SK-N-SH treated with all-trans-retinoic acid at 6 μM for 48 hours (cell line): ENCODE measurements around the gene PPP3CA.

Experiments
- ATAC-seq: fragments of 200-7000 bp; cut with Tn5 transposase; 3 replicates; pipeline ENCODE4 v1.9.1; 2020; ENCODE audit warnings: mild to moderate bottlenecking, moderate library complexity
- BACH2 ChIP-seq: fragments of 250-450 bp; sonication (Bioruptor Pico); IDR thresholded peaks from 2 replicates; pipeline ENCODE4 v1.9.0; 2021; ENCODE audit warnings: mild to moderate bottlenecking, borderline replicate concordance
- CREB5 ChIP-seq: fragments of 250-450 bp; sonication (Bioruptor Pico); IDR thresholded peaks from 2 replicates; pipeline ENCODE4 v1.5.1; 2020; ENCODE audit warnings: low read depth, mild to moderate bottlenecking, moderate library complexity
- CSDC2 ChIP-seq: fragments of 250-450 bp; sonication (Bioruptor Pico); IDR thresholded peaks from 2 replicates; pipeline ENCODE4 v1.5.0; 2020; ENCODE audit warnings: mild to moderate bottlenecking, moderate library complexity
- CSRNP3 ChIP-seq: fragments of 250-450 bp; sonication (Bioruptor Pico); IDR thresholded peaks from 2 replicates; pipeline ENCODE4 v1.5.1; 2021; ENCODE audit warnings: mild to moderate bottlenecking, moderate library complexity
- ESRRG ChIP-seq: fragments of 250-450 bp; sonication (Bioruptor Pico); IDR thresholded peaks from 2 replicates; pipeline ENCODE4 v1.6.1; 2021; ENCODE audit warnings: mild to moderate bottlenecking
- GLIS3 ChIP-seq: fragments of 250-450 bp; sonication (Bioruptor Pico); IDR thresholded peaks from 2 replicates; pipeline ENCODE4 v1.5.0; 2020; ENCODE audit warnings: mild to moderate bottlenecking, moderate library complexity
- ISL1 ChIP-seq: fragments of 250-450 bp; sonication (Bioruptor Pico); IDR thresholded peaks from 2 replicates; pipeline ENCODE4 v2.1.2; 2022; ENCODE audit warnings: mild to moderate bottlenecking, moderate library complexity
- OSR1 ChIP-seq: fragments of 250-450 bp; sonication (Bioruptor Pico); IDR thresholded peaks from 2 replicates; pipeline ENCODE4 v1.8.0; 2022; ENCODE audit warnings: moderate library complexity, mild to moderate bottlenecking, inconsistent platforms
- PATZ1 ChIP-seq: fragments of 250-450 bp; sonication (Bioruptor Pico); IDR thresholded peaks from 2 replicates; pipeline ENCODE4 v1.8.0; 2020; ENCODE audit warnings: mild to moderate bottlenecking, moderate library complexity, borderline replicate concordance
- POU6F1 ChIP-seq: fragments of 250-450 bp; sonication (Bioruptor Pico); IDR thresholded peaks from 2 replicates; pipeline ENCODE4 v1.8.0; 2021; ENCODE audit warnings: low read depth, mild to moderate bottlenecking, moderate library complexity, borderline replicate concordance
- SNAI2 ChIP-seq: fragments of 250-450 bp; sonication (Bioruptor Pico); IDR thresholded peaks from 2 replicates; pipeline ENCODE4 v1.5.0; 2020; ENCODE audit warnings: mild to moderate bottlenecking, moderate library complexity
- TCF4 ChIP-seq: fragments of 250-450 bp; sonication (Bioruptor Pico); IDR thresholded peaks from 2 replicates; pipeline ENCODE4 v1.8.0; 2021; ENCODE audit warnings: mild to moderate bottlenecking, moderate library complexity, borderline replicate concordance
- TOX ChIP-seq: fragments of 250-450 bp; sonication (Bioruptor Pico); IDR thresholded peaks from 2 replicates; pipeline ENCODE4 v1.8.0; 2021; ENCODE audit warnings: mild to moderate bottlenecking, moderate library complexity, borderline replicate concordance
- ZC3H10 ChIP-seq: fragments of 250-450 bp; sonication (Bioruptor Pico); IDR thresholded peaks from 2 replicates; pipeline ENCODE4 v1.5.1; 2021; ENCODE audit warnings: mild to moderate bottlenecking, moderate library complexity
- ZFP3 ChIP-seq: fragments of 250-450 bp; sonication (Bioruptor Pico); IDR thresholded peaks from 2 replicates; pipeline ENCODE4 v1.5.0; 2020; ENCODE audit warnings: mild to moderate bottlenecking, moderate library complexity
- ZFP30 ChIP-seq: fragments of 450-650 bp; formaldehyde crosslinking; IDR thresholded peaks from 2 replicates; pipeline ENCODE4 v1.5.0; 2022; ENCODE audit warnings: mild to moderate bottlenecking, moderate library complexity
- ZNF565 ChIP-seq: fragments of 450-650 bp; formaldehyde crosslinking; conservative IDR thresholded peaks from 2 replicates; pipeline ENCODE4 v1.5.0; 2020; ENCODE audit warnings: low read depth, mild to moderate bottlenecking, moderate library complexity
- ZNF70 ChIP-seq: fragments of 450-650 bp; formaldehyde crosslinking; IDR thresholded peaks from 2 replicates; pipeline ENCODE4 v1.5.0; 2020; ENCODE audit warnings: mild to moderate bottlenecking, moderate library complexity
- ZNF8 ChIP-seq: fragments of 450-650 bp; formaldehyde crosslinking; IDR thresholded peaks from 2 replicates; pipeline ENCODE4 v1.5.0; 2020; ENCODE audit warnings: mild to moderate bottlenecking, moderate library complexity

The PPP3CA gene

GRCh38 chr4:101158507-101158906 lies 188.8 kb downstream of the PPP3CA start:
- TF ChIP-seq CSDC2 (CRISPR knock-in tag): no peak
- TF ChIP-seq TCF4 (CRISPR knock-in tag): no peak
- no peak for TF ChIP-seq BACH2 (CRISPR knock-in tag)
- TF ChIP-seq ESRRG (CRISPR knock-in tag): no peak
- TF ChIP-seq ZC3H10 (CRISPR knock-in tag): no peak
- no peak for TF ChIP-seq SNAI2 (CRISPR knock-in tag)
- TF ChIP-seq CSRNP3 (CRISPR knock-in tag): no peak
- TF ChIP-seq ZFP30 (CRISPR knock-in tag): no peak
- no peak for TF ChIP-seq PATZ1
- no peak for TF ChIP-seq POU6F1 (CRISPR knock-in tag)
- TF ChIP-seq ZFP3 (CRISPR knock-in tag): no peak
- no peak for TF ChIP-seq ZNF565 (CRISPR knock-in tag)
- no peak for TF ChIP-seq TOX (CRISPR knock-in tag)
- TF ChIP-seq OSR1 (CRISPR knock-in tag): no peak
- TF ChIP-seq ISL1: no peak
- no peak for TF ChIP-seq ZNF8 (CRISPR knock-in tag)
- ATAC-seq: peak; percentile 7; the same call in 2 of the 3 replicates

GRCh38 chr4:101158134-101158482 lies 189.2 kb downstream of the PPP3CA start:
- ATAC-seq: peak; percentile 68

More at GRCh38 chr4:101158134-101158482, 189.2 kb downstream of the PPP3CA start:
- TF ChIP-seq GLIS3 (CRISPR knock-in tag) (no peak), CREB5 (CRISPR knock-in tag) (no peak), ZNF70 (CRISPR knock-in tag) (no peak), PATZ1 (no peak), TCF4 (CRISPR knock-in tag) (no peak), CSRNP3 (CRISPR knock-in tag) (no peak), TOX (CRISPR knock-in tag) (no peak)
